GM12875 (cell line): ENCODE data around the gene UAP1L1.
"Not testable (repeated sequence)": the region's sequence is repeated elsewhere in the genome, so short reads cannot be mapped to it uniquely, and the experiment has no call there.

Experiments
- H3K4me3 ChIP-seq: one replicate; pipeline ENCODE4 v1.5.1; 2011; ENCODE audit warnings: low read depth, low read length, control low read depth
- CTCF ChIP-seq: IDR thresholded peaks from 2 replicates; pipeline ENCODE4 v1.5.1; 2011; ENCODE audit warnings: low read depth, mild to moderate bottlenecking, control low read depth, inconsistent platforms, low read length, moderate library complexity, borderline replicate concordance; ENCODE audit not compliant: insufficient read depth

The UAP1L1 gene

GRCh38 chr9:137031904-137032640 lies 45.2 kb upstream of the UAP1L1 start, which contains the start of gene FUT7:
TSS of gene FUT7 (minus strand) at chr9:137032088. CDS start at chr9:137031991, 97 bp downstream.
- no peak for TF ChIP-seq CTCF
- no peak within 1 kb of the TSS for H3K4me3 ChIP-seq

GRCh38 chr9:137032858-137033257 lies 44.5 kb upstream of the UAP1L1 start:
- H3K4me3 ChIP-seq = no peak overlapping the region
- TF ChIP-seq CTCF = no peak

DNA sequence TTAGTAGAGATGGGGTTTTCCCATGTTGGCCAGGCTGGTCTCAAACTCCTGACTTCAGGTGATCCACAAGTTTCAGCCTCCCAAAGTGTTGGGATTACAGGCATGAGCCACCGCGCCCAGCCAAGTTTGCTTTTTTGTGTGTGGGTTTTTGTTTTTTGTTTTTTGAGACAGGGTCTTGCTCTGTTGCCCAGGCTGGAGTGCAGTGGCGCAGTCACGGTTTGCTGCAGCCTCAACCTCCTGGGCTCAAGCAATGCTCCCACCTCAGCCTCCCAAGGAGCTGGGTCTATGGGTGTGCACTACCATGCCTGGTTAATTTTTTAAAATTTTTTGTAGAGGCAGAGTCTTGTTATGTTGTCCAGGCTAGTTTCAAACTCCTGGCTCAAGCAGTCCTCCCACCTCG lies 43.8 kb upstream of the UAP1L1 start:
- H3K4me3 ChIP-seq = not testable (repeated sequence)

DNA sequence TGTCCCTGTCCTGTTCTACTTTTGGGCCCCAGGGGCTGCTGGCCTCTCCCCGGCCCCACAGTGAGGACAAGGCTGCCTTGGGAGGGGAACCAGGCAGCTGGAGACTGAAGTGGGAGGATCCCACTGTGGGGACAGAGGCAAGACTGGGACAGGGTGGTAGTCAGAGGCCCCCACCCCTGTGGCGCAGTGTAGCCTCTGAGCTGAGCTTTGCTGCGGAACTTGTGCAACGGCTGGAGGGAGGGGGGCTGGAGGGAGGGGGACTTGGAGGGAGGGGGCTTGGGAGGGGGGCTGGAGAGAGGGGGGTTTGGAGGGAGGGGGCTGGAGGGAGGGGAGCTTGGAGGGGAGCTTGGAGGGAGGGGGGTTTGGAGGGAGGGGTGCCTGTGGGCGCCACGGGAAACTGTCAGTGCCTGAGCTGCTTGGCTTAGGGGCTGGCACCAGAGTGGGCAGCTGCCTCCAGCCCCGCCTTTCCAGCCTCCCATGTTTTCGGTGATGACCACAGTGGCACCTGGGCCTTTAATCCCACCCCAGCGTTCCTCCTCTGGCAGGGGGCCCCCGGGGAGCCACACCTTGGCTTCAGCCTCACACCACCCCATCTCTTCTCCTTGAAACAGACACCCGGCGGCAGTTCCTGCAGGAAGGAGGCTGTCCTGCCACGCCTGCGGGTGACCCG lies 43.1 kb upstream of the UAP1L1 start:
- no peak for TF ChIP-seq CTCF
- H3K4me3 ChIP-seq = no peak overlapping the region

GRCh38 chr9:137034709-137035506 lies 42.4 kb upstream of the UAP1L1 start:
- H3K4me3 ChIP-seq = peak overlapping the region; percentile 16
- peak; percentile 97 for TF ChIP-seq CTCF

DNA sequence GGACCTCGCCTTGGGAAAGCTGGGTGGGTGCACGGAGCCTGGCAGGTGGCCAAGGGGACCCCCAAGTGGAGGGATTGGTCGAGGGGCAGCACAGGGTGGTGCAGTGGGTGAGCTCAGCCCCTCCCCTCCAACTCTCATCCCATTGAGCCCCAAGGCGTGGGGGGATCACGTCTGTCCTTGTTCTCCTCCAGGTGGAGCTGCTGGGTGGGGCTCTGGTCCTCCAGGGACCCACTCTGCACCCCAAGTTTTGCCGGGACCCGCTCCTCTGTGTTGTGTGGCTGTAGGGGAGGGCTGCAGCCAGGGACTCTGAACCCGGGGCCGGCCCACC lies 41.8 kb upstream of the UAP1L1 start:
- TF ChIP-seq CTCF = no peak
- H3K4me3 ChIP-seq = no peak overlapping the region

GRCh38 chr9:137035937-137036336 lies 41.4 kb upstream of the UAP1L1 start:
- H3K4me3 ChIP-seq = no peak overlapping the region

More at GRCh38 chr9:137035937-137036336, 41.4 kb upstream of the UAP1L1 start:
- no peak for TF ChIP-seq CTCF
